GM12872 (cell line): ENCODE data around the gene FAM53B.

Experiments used
- TF ChIP-seq, protein P1 (sequence below): IDR thresholded peaks from 3 replicates; pipeline ENCODE4 v1.5.1; 2011; ENCODE audit warnings: low read depth, mild to moderate bottlenecking, low read length, moderate library complexity; ENCODE audit not compliant: insufficient read depth

Gene FAM53B

DNA sequence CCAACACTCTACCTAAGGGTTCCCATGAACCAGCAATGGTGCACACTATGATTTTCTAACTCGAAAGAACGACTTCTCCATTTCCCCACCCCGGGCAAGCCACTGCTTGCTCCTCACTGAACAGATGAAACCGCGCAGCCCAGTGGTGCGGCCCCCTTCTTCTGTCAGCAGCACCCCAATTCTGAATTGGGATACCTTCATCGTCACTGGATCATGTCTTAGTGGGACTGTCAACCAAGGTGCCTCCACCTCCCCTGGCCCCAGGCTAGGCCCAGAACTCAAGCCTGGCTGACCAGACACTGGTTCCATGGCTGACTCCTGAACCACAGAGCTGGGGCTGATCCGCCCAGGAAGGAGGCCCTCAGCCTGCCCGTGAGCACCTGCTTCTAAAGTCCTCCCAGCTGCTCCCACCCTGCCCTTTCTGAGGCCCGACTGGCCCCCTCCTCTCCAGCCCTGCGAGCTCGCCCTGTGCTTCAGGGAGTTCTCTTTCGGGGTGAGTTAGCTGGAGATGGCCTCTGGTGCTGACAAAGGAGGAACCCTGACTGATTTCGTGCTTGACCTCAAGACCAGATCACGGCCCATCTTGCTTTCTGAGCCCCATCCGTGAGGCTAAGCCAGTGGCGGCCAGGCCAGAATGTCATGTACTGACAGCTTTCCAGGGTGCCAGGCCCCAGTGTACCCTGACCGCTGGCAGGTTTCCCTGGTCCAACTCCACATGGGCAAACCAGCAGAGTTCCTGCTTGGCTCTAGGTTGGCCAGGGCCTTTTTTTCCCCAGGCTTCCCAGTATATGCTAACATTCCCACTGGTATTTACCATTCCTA is 44.5 kb downstream of the FAM53B start:
- TF ChIP-seq, protein P1, sequence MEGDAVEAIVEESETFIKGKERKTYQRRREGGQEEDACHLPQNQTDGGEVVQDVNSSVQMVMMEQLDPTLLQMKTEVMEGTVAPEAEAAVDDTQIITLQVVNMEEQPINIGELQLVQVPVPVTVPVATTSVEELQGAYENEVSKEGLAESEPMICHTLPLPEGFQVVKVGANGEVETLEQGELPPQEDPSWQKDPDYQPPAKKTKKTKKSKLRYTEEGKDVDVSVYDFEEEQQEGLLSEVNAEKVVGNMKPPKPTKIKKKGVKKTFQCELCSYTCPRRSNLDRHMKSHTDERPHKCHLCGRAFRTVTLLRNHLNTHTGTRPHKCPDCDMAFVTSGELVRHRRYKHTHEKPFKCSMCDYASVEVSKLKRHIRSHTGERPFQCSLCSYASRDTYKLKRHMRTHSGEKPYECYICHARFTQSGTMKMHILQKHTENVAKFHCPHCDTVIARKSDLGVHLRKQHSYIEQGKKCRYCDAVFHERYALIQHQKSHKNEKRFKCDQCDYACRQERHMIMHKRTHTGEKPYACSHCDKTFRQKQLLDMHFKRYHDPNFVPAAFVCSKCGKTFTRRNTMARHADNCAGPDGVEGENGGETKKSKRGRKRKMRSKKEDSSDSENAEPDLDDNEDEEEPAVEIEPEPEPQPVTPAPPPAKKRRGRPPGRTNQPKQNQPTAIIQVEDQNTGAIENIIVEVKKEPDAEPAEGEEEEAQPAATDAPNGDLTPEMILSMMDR, result no peak

DNA sequence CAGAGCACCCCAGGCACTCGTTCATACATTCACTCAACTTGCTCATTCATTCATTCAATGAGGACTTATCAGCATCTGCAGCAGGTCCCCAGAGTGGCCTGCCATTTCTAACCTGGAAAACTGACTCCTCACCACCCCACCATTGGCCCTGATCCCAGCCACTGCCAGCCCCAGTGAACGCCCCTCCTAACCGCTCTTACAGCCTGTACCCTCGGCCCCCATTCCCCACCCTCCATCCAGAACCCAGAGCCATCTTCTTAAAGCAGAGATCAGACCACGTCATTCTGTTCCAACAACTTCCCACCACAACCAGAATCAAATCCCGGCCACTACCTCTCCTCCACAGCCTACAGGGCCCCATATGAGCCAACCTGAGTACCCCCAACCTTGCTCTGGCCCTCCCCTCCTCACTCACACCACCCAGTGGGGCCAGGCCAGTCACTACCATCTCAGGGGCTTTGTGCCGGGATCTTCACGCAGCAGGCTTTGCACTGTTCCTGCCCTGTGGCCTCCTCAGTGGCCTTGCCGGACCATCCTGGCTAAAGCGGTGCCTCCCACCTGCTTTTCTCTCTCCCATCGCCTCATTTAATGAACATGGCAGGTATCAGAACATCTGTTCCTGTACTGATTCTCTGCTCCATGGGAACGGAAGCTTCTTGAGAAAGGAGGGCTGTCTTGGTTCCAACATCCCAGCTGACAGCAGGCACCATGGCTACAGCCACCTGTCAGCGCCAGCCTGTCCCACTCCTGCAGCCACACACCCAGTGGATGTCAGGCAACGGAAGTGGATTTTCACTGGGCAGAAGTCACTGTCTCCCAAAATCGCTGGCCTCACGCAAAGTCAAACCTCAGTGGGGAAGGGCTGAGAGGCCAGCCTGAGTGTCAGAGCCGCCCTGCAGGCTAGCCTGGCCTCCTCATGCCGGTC is 45.4 kb downstream of the FAM53B start:
- TF ChIP-seq, protein P1, result no peak

DNA sequence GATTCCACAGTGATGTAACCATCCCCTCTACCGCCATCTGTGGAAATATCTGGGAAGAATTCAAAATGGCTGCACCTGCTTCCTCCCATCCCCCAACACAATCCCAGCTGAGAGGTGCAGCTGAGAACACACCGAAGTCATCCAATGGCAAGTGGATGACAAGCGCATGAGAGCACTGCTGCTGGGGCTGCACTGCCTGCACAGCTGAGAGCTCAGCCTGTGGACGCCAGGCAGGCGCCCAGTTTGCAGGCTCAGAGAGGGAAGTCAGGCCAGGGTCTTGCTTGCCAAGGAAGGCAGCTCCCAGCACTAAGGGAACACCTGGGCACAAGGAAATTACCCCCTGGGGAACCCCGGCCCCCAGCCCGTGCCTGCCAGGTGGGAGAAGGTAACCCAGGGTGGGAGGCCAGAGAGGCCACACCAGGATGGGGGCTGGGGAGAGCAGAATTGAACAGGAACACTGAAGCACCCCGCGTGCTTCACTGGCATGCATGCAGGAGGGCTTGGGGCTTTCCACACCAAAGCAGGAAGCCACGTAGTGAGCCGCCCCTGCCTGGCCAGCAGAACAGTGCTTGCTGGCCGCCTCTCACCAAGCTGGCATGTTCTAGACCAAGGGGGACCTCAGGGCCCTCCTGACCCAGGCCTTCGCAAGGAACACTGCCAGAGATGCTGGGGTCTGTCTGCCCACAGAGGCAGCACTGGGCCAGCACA is 46.2 kb downstream of the FAM53B start:
- TF ChIP-seq, protein P1, result no peak

DNA sequence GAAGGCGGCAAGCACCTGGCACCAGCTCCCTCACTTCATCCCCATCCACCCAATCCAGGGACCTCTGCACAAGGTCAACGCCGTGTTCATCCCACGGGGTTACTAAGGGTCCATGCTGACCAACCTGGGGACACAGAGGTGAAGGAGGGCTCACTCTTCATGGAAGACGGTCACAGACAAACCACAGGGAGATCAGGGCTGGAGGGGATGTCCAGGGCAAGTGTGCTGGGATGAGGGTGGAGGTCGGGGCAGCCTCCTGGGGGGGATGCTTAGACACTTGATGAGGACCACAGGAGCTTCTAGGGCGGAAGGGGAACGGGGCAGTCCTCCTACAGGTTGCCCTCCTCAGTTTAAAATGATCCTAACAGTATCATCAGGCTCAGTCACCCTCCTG is 46.7 kb downstream of the FAM53B start:
- TF ChIP-seq, protein P1, result no peak

DNA sequence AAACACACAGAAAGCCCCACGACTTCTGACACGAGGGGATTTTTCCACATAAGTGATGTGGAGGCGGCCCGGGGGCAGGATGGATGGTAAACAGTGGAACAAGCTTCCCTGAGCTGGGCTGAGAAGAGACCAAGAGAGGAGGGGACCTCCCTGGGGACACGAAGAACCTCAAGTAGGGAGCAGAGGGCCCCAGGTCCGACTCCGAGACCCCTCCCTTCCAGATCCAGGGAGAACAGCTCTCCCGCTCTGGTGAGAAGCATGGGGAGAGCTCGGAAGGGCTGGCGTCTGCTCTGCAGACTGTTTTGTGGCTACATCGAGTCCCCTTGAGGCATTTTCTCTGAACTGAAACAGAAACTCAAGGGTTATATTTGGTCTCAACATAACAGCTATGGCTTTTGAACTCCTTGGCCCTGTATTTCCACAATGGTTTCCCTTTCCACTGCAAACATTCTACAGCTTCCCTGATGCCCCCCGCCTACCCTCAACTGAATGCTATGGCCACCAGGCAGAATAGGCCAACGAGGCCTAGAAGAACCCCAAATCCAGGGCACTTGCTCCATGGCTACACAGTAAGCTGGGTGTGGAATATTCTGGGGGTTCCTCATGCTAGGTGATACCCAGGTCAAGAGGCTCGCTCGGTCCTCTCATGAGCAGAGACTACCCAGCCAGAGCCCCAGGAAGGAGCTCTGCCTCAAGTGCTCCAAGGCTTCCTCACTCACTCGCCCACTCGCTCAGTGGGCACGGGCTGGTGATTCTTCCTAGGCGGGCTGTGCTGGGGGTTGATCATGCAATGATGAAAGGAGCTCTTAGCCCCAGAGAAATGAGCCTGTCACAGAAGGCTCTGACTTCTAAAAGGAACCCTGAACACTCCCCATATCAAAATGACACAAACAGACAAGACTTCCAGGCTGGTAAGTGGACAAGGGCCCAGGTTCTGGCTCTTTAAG is 47.5 kb downstream of the FAM53B start:
- TF ChIP-seq, protein P1, result no peak

DNA sequence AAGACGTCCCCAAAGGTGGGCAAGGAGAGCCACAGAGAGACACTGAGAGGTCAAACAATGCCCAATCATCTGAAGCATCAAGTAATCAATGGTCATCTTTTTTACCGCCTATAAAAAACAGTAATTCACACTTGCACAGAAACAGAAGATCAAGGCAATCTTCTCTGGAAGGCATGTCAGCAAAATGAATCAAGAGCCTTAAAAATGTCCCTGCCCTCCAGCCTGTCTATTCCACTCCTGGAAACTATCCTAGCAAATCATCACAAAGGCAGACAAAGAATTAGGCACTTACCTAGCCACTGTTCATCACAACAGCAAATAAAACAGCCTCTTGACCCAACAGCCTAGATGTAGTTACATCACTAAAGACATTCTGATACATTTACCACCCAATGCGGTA is 48.9 kb downstream of the FAM53B start:
- TF ChIP-seq, protein P1, result no peak
